OCI-LY3 (cell line): ENCODE data around the gene RAD51B.

Source experiments
- H2AFZ ChIP-seq: fragments of 200-600, 300-600 bp; shearing (Covaris generic); 2 replicates; pipeline ENCODE4 v1.6.0; 2014; ENCODE audit warnings: antibody characterized with exemption, low read depth, low read length
- H3K27ac ChIP-seq: fragments of 200-600, 300-600 bp; sonication (generic); 2 replicates; pipeline ENCODE4 v1.5.1; 2014; ENCODE audit warnings: mild to moderate bottlenecking, low read length, moderate library complexity, mixed read lengths
- H3K27me3 ChIP-seq: fragments of 200-600, 300-600 bp; sonication (generic); 2 replicates; pipeline ENCODE4 v1.6.1; 2014; ENCODE audit warnings: low read depth, low read length, mixed read lengths
- H3K36me3 ChIP-seq: fragments of 200-600, 300-600 bp; sonication (generic); replicated peaks from 2 replicates; pipeline ENCODE3; 2014; ENCODE audit warnings: low read depth, low read length, mixed read lengths
- H3K4me1 ChIP-seq: fragments of 300-600, 200-600 bp; sonication (generic); 2 replicates; pipeline ENCODE4 v1.6.1; 2014; ENCODE audit warnings: low read length, mixed read lengths
- H3K4me2 ChIP-seq: fragments of 200-600, 300-600 bp; sonication (generic); 2 replicates; pipeline ENCODE4 v1.6.1; 2014; ENCODE audit warnings: low read length, mixed read lengths
- H3K4me3 ChIP-seq: fragments of 300-600, 200-600 bp; sonication (generic); 2 replicates; pipeline ENCODE4 v1.5.1; 2014; ENCODE audit warnings: antibody characterized with exemption, mild to moderate bottlenecking, low read length, moderate library complexity
- H3K79me2 ChIP-seq: fragments of 300-600, 200-600 bp; shearing (Covaris generic); 2 replicates; pipeline ENCODE4 v1.6.1; 2014; ENCODE audit warnings: mild to moderate bottlenecking, low read length, mixed read lengths
- H3K9ac ChIP-seq: fragments of 300-600, 200-600 bp; shearing (Covaris generic); 2 replicates; pipeline ENCODE4 v1.6.0; 2014; ENCODE audit warnings: mild to moderate bottlenecking, low read length, moderate library complexity
- H3K9me3 ChIP-seq: fragments of 200-600, 300-600 bp; shearing (Covaris generic); 2 replicates; pipeline ENCODE4 v1.6.1; 2014; ENCODE audit warnings: low read length, mixed read lengths; ENCODE audit not compliant: insufficient read depth
- H4K20me1 ChIP-seq: fragments of 200-600, 300-600 bp; sonication (generic); 2 replicates; pipeline ENCODE4 v1.6.1; 2016; ENCODE audit warnings: low read length, mixed read lengths; ENCODE audit not compliant: insufficient read depth
- EZH2phosphoT487 ChIP-seq: fragments of 200-600 bp; shearing (Covaris generic); IDR thresholded peaks from 2 replicates; pipeline ENCODE4 v1.6.1; 2018; ENCODE audit warnings: antibody characterized with exemption, mixed run types, low read depth
- TF ChIP-seq, protein P1 (sequence below): fragments of 200-600, 300-600 bp; sonication (generic); IDR thresholded peaks from 2 replicates; pipeline ENCODE4 v1.5.1; 2014; ENCODE audit warnings: antibody characterized with exemption, low read length, low read depth

The RAD51B gene

GRCh38 chr14:68308726-68309520 lies 489.3 kb downstream of the RAD51B start:
- Histone ChIP-seq H3K27ac (no peak overlapping the region; the same call in 1 of the 2 replicates), H4K20me1 (no peaks in the 10 kb centered on the region), H3K4me2 (peak overlapping the region; percentile 41), H3K4me3 (no peak overlapping the region), H2AFZ (no peak overlapping the region), H3K9ac (no peak overlapping the region), H3K27me3 (peaks cover 10% of the 10 kb centered on the region), H3K79me2 (no peaks in the 10 kb centered on the region), H3K9me3 (no peaks in the 10 kb centered on the region), H3K36me3 (no peaks in the 10 kb centered on the region), H3K4me1 (peaks cover 66% of the 10 kb centered on the region)
- no peak for TF ChIP-seq EZH2phosphoT487
- TF ChIP-seq, protein P1, sequence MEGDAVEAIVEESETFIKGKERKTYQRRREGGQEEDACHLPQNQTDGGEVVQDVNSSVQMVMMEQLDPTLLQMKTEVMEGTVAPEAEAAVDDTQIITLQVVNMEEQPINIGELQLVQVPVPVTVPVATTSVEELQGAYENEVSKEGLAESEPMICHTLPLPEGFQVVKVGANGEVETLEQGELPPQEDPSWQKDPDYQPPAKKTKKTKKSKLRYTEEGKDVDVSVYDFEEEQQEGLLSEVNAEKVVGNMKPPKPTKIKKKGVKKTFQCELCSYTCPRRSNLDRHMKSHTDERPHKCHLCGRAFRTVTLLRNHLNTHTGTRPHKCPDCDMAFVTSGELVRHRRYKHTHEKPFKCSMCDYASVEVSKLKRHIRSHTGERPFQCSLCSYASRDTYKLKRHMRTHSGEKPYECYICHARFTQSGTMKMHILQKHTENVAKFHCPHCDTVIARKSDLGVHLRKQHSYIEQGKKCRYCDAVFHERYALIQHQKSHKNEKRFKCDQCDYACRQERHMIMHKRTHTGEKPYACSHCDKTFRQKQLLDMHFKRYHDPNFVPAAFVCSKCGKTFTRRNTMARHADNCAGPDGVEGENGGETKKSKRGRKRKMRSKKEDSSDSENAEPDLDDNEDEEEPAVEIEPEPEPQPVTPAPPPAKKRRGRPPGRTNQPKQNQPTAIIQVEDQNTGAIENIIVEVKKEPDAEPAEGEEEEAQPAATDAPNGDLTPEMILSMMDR: no peak

- H3K4me3 ChIP-seq: no peak overlapping the region
- no peak overlapping the region for H3K27ac ChIP-seq
- H4K20me1 ChIP-seq: no peaks in the 10 kb centered on the region
- no peak overlapping the region; the same call in 1 of the 2 replicates for H3K4me2 ChIP-seq
- peaks cover 73% of the 10 kb centered on the region for H3K4me1 ChIP-seq
- H2AFZ ChIP-seq: no peak overlapping the region
- H3K36me3 ChIP-seq: no peaks in the 10 kb centered on the region
- peaks cover 15% of the 10 kb centered on the region for H3K27me3 ChIP-seq
- H3K9me3 ChIP-seq: no peaks in the 10 kb centered on the region
- no peak for TF ChIP-seq EZH2phosphoT487
- TF ChIP-seq, protein P1: no peak
- no peak overlapping the region for H3K9ac ChIP-seq
- no peaks in the 10 kb centered on the region for H3K79me2 ChIP-seq
These were observed 490.0 kb downstream of the RAD51B start for GRCh38 chr14:68309616-68310015.

- Histone ChIP-seq H3K79me2 (no peaks in the 10 kb centered on the region), H3K27me3 (peaks cover 20% of the 10 kb centered on the region), H3K9ac (peak overlapping the region; percentile 20; the same call in 1 of the 2 replicates), H3K4me3 (peak overlapping the region; percentile 44), H3K27ac (peak overlapping the region; percentile 61), H3K36me3 (no peaks in the 10 kb centered on the region), H3K9me3 (no peaks in the 10 kb centered on the region), H3K4me2 (peak overlapping the region; percentile 76), H4K20me1 (no peaks in the 10 kb centered on the region), H2AFZ (no peak overlapping the region), H3K4me1 (peaks cover 60% of the 10 kb centered on the region)
- no peak for TF ChIP-seq EZH2phosphoT487
- TF ChIP-seq, protein P1: no peak
These were observed 492.7 kb downstream of the RAD51B start for GRCh38 chr14:68312300-68312699.

GRCh38 chr14:68312884-68313610 lies 493.5 kb downstream of the RAD51B start:
- Histone ChIP-seq H3K79me2 (no peaks in the 10 kb centered on the region), H4K20me1 (no peaks in the 10 kb centered on the region), H3K27me3 (peaks cover 20% of the 10 kb centered on the region), H3K4me1 (peaks cover 61% of the 10 kb centered on the region), H3K36me3 (no peaks in the 10 kb centered on the region), H3K9ac (peak overlapping the region; percentile 59), H3K9me3 (no peaks in the 10 kb centered on the region), H3K27ac (peak overlapping the region; percentile 78), H3K4me2 (peak overlapping the region; percentile 88), H3K4me3 (peak overlapping the region; percentile 56), H2AFZ (no peak overlapping the region)
- TF ChIP-seq, protein P1: no peak
- TF ChIP-seq EZH2phosphoT487: peak; percentile 81
